HG03469 (cell line): ENCODE measurements around the gene CYP19A1.

Experiments used
- ATAC-seq: cut with Tn5 transposase; IDR thresholded peaks from one replicate; pipeline ENCODE4 v1.9.1; 2021; ENCODE audit warnings: mild to moderate bottlenecking, moderate library complexity, moderate number of reproducible peaks; ENCODE audit not compliant: unreplicated experiment

Gene CYP19A1

DNA sequence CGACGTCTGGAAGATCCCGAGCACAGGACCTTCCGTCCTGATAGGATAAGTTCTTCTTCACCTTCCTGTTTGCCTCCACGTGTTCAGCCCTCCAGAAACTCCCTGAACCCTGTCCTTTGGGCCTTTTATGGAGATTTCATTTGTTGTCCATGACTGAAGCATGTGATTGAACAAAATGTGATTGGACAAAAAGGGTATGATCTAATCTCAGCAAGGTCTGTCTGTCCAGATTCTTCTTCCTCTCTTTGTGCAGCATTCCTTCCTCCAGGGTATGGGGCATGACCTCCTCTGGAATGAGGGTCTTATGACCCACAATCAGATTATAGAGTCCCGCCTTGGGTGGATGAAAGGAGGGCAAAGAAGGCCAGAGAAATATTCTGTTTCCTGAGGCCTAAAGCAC is at the start of gene CYP19A1:
CYP19A1 (minus strand) TSS at position 101 of the 400 bp plus-strand sequence. CDS start 95,684 bp downstream, outside the sequence.
- no peak for ATAC-seq

DNA sequence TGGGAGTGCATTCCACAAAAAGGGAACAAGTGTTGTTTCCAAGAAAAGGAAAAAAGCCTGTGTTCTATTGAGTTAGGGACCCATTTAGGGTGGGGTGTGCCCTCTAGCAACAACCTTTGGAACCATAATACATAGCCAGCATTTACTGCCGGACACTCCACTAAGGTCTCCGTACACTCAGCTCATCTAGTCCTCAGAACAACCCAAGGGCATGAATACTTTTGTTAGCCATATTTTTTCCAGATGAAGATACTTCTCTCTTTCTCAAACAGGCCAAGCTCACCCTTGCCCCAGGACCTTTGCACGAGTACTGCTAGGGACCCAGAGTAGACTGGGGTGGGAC is 49.3 kb upstream of the CYP19A1 start:
- ATAC-seq: no peak

DNA sequence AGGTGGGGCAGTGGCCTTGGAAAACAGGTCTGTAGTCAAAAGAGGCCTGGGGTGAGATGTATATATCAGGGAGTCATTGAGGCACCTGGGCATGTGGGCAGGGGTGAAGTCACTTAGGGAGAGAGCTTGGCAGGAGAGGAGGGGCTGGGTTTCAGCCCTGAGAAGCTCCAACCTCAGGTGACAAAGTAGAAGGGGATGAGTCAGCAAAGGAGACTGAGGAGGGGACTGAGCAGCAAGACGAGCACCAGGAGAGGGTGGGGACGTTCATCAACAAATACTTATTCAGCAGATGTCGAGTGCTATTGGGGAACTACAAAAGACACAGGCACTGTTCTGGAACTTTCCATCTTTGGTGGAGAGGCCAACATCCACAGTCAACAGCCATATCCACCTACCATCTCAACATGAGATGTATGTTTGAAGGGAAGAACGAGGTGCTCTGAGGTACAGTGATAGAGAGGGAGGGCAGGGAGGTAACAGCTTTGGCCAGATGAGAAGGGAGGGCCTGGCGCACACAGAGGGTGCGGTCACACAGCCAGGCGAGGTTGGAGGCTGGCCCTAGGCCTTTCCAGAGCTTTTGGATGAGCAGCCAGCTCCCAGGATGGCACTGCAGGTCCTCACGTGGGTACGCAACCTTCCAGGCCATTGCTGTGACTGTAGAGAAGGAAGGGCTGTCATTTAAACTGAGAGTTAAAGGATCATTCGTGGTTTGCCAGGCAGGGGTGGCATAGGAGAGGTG is 48.7 kb upstream of the CYP19A1 start:
- ATAC-seq: no peak

DNA sequence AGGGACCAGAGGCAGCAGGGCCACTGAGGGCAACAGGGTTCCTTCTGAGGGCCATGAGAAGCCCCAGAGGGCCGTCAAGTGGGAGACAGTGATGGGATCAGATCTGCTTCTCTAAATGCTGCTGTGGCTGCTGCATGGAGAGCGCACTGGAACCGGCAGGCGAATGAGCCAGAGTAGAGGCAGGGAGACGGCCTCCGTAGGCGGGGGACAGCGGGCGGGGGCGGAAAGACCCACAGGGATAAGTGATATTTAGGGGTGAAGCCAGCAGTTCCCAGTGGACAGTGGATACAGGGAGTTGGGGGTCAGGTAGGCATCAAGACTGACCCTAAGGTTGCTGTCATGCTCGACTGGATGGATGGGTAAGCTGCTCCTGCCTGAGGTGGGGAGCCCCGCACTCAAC is 48.1 kb upstream of the CYP19A1 start:
- ATAC-seq: no peak

DNA sequence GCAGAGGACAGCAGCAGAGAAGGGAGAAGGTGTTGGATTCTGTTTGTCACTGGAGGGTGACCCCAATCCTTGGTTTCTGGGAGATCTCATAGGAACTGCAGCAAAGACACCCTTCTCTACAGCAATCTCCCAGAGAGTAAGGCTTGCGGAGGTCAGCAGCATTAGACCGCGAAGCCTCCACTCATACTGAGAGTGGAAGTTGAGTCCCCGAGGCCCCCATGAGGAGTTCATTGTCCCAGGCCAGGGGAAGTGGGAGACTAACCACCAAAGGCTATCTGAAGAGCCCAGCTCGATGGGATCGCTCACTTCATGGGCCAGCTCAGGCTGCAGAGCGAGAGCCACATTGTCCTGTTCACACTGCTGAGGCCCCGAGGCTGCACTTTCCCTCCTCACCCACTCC is 47.6 kb upstream of the CYP19A1 start:
- ATAC-seq: no peak

- ATAC-seq: no peak
Observed at GRCh38 chr15:51382787-51383186, 44.4 kb upstream of the CYP19A1 start.

DNA sequence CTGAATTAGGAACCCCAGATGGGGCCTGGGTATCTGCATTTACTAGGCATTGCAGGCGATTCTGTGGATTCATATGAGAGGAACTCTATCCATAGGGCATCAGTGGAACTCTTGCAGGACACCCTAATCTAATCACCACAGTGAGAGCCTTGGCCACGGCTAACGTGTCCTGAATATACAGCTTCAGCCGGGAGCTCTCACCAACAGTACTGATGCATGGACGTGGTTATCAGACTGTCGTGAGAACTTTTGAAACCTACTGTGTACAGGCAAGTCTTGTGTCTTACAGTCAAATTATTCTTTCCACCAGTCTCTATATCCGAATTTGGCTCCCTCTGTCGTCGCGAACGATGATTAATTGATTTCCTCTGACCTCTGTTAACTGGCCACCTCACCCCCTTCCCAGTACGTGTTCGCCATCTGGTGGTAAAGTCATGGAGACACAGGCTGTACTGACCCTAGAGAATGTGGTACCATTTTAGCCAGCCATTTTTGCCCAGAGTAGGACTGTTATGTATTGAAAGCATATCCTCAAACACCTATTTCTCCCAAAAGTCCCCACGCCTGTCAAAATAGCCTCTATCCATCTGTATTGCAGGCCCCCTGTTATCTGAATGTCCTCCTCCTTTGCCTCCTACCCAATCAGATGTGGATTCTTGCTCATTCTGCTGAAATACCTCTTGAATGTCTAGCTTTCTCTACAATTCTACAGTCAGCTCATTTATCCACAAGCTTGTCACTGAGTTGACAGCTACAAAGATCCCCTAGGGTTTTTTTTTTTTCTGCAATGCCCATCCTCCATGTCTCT is 42.8 kb upstream of the CYP19A1 start:
- no peak for ATAC-seq

- no peak for ATAC-seq
Observed at GRCh38 chr15:51379390-51379789, 41.0 kb upstream of the CYP19A1 start.

GRCh38 chr15:51378406-51378805 is 40.0 kb upstream of the CYP19A1 start:
- no peak for ATAC-seq

GRCh38 chr15:51377038-51377786 is 38.8 kb upstream of the CYP19A1 start:
- no peak for ATAC-seq

GRCh38 chr15:51375966-51376640 is 37.7 kb upstream of the CYP19A1 start:
- ATAC-seq: no peak

DNA sequence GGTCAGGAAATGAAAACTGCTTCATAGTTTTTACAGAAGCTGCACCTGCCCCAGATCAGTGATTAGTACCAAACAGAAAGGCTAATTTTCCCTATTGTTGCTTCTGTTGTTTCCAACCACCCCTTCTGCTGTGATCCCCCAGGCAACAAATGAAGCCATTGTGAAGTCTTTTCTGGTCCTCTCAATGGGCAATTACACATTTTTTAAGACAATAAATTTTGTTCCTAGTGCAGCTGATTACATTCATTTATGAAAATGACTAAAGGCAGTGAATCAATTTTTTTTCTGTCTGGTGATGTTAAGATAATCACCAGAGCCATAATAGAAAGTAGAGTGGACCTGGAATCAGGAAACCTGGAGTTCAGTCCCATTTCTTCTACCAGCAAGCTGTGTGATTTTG is 35.7 kb upstream of the CYP19A1 start:
- no peak for ATAC-seq

- ATAC-seq: no peak
Observed at GRCh38 chr15:51371266-51371665, 32.9 kb upstream of the CYP19A1 start.

- no peak for ATAC-seq
Observed at GRCh38 chr15:51369451-51369761, 31.0 kb upstream of the CYP19A1 start.

DNA sequence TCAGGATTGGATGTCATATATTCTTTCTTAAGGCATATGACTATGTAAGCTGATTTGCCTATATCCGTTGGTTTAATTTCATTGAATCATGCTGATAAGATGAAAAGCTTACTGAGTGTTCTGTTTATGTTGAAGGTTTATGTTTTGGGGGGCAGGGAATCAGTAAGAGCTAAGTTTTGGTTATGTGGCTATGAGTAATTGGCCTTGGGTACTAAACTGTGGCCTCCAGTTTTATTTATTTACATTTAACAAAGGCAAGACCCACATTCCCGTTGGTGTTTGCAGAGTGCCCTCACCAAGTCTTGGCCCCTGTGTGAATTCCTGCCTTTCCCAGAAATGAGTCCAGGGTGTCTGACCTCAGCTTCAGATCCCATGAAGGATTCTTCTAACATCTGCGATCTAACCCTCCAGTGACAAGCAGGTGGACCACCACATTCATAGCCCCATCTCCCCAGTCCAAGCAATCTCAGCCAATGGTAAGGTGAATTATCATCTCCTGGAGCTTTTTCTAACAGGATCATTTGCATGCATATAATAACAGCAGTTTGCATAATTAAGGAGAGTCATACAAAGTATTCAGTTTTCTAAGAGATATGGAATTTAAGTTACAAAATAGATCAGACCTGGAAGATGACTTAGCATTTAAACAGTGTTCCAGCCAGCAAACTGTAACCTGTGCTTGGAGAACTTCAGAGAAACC is 30.5 kb upstream of the CYP19A1 start:
- no peak for ATAC-seq

GRCh38 chr15:51368307-51368706 is 29.9 kb upstream of the CYP19A1 start:
- no peak for ATAC-seq

DNA sequence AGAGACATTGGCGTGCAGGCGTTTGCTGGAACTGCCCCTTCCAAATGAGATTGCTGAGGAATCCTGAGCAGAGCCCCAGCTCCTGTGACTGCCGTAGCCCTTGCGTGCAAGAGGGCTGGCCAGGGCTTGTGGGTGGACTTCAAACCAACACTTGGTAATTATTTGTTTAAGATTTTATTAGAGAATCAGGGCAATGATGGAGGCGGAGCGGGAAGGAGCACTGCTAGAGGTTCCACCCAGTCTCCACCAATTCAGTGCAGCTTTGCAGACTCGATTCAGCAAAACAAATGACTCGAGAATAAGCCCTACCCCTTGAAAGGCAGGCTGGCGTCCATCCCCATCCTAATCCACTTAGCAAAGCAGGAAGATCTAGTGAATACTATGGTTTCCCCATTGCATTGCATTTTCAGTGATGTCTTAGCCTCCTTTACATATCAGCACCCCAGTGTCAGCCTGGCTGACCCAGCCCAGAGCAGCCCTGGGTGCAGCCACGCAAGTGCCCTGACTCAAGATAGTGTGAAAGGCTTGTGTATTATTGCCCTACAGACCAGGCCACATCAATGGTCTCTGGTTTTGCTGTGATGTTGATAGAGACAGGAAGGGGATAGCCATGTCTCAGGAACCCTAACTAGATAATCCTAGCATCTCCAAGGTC is 29.1 kb upstream of the CYP19A1 start:
- ATAC-seq: no peak

GRCh38 chr15:51366920-51367319 is 28.5 kb upstream of the CYP19A1 start:
- no peak for ATAC-seq

DNA sequence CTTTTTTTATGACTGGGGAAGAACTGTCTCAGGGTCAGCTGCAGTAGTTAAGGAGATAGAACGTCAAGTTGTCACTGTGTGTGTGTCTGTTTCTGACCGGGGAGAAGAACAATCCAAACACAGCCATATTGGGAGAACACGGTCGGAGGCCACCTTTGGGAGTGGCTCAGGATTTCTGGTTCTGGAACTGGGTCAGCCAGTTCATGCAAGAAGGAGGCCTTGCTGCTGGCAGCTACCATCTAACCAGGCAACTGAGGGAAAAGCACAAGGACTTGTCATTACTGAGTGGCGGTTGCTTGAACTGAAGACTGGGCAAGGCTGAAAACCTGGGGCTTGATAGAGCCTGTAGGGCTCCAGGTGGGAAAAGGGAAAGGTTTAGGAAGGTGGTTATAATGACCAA is 27.7 kb upstream of the CYP19A1 start:
- ATAC-seq: no peak

- ATAC-seq: no peak
Observed at GRCh38 chr15:51365417-51365816, 27.0 kb upstream of the CYP19A1 start.
